Cortex of kidney (tissue), 1 donor: ENCODE measurements around the gene CCSER1.
"Not testable (repeated sequence)": the region's sequence is repeated elsewhere in the genome, so short reads cannot be mapped to it uniquely, and the experiment has no call there.

Experiments used
- DNase-seq: peaks from one replicate; lab custom pipeline; 2025; lab: John Stamatoyannopoulos, UW

Gene CCSER1

GRCh38 chr4:91567594-91567993 lies 1440.4 kb downstream of the CCSER1 start:
- no peak for DNase-seq

DNA sequence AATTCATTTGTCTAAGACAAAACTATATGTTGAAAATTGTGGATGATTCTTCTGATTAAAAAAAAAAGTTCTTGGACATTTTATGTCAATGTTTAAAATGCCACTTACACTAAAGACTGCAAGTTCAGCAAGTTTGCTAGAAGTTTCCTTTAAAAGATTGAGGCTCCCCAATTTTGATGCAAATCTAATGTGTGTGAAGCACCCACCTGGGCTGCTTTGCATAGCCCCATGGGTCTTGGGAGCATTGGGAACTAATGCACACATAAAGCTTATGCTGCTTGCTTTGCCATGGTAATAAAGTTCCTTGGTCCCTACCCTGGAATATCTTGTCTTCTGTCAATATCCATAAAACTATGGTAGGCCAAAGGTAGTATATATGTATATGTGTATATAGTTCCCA lies 1450.7 kb downstream of the CCSER1 start:
- no peak for DNase-seq

DNA sequence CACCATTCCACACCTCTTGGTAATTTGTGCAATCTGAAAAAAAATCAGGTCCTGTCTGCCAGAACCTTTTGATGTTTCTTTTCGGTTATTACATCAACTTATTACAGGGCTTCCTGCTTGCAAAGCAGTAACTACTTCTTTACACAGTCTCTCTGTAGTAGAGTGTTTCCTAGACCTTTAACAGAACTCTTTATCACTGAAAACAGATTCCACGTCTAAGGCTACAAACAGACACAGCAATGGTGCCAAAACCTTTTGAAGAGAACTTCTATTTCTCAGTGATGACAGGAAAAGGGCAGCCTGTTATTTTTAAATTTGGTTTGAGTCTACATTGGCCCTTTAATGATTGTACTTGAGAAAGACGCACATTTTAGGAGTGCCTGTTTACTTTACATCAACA lies 1463.1 kb downstream of the CCSER1 start:
- no peak for DNase-seq

DNA sequence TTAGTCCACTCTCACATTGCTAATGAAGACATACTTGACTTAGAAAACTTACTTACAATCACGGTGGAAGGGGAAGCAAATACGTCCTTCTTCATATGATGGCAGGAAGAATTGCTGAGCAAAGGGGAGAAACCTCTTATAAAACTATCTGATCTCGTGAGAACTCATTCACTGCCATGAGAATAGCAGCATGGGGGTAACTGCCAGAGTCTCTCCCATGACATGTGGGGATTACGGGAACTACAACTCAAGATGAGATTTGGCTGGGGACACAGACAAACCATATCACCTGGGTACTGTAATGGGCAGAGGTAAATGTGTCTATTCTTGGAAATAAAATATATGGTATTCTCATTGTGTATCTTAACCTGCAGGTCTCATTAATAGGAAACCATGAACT lies 1464.9 kb downstream of the CCSER1 start:
- DNase-seq: no peak

DNA sequence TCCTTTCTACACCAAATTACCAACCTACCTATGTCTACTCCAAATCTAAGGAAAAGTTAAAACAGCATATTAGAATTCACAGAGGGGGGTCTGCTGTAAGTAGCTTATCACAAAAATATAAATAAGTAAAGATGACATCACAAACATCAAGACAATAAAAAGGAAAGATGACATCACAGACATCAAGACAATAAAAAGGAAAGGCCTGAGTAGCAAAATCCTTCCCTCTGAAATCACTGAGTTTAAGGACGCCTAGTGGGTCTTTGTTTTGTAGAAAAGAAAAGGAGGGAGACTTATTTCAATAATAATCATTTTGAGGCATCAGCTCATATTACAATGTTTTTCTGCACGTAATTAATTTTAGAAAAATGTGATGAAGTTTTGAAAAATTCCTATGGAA lies 1469.5 kb downstream of the CCSER1 start:
- no peak for DNase-seq

- DNase-seq: no peak
These were observed 1471.5 kb downstream of the CCSER1 start for GRCh38 chr4:91598696-91599095.

DNA sequence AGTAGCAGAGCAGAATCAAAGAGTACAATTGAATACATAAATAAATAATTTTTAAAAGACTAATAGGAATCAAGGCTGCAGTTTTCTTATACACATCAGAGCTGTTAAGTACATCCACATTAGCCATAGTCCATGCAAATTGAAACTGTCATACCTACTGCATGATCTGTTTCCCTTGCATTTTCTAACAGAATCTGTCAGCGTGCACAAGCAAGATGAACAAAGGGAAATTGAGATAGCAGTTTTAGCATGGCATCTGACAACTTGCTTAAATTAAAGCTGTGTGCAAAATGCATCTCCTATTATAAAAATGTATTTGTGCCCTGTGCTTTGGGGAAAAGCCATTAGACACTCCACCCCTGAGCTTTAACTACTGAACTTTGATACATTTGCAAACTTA lies 1473.1 kb downstream of the CCSER1 start:
- no peak for DNase-seq

DNA sequence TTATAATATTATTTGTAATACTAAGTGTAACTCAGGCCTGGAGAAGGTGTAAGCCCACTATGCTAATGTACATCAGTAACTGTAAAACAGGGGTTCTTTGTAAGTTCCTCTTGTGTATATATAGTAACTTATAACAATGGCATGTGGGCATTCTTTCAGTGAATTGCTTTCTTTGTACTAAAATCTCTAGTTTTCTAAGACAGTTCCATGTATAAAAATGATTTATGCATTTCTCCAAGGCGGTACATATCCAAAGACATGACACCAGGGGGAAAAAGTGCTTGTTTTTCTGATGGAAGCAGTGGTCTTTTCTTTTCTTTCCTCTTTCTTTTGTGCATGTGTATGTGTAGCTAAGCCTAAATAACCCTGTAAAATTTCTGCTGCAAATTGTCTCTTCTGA lies 1474.2 kb downstream of the CCSER1 start:
- DNase-seq: no peak

DNA sequence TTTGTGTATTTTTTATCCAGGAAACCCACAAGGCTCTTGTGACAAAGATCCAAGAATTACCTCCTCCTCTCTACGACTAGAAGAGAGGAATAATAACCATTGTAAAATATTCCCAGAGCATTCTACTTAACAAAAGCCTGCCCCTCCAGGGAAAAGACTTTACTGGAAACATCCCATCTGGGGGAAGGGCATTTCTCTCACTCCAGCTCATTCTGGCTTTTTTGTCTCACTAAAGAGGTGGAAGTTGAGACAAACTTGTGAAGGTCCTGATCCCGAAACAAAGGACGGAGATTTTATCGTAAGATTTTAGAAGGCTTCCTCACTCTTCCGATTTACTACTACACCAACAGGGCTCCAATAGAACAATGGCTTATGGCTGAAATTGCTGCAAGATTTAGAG lies 1484.6 kb downstream of the CCSER1 start:
- DNase-seq: no peak

- DNase-seq: no peak
These were observed 1493.8 kb downstream of the CCSER1 start for GRCh38 chr4:91620952-91621351.

- no peak for DNase-seq
These were observed 1494.3 kb downstream of the CCSER1 start for GRCh38 chr4:91621446-91621845.

DNA sequence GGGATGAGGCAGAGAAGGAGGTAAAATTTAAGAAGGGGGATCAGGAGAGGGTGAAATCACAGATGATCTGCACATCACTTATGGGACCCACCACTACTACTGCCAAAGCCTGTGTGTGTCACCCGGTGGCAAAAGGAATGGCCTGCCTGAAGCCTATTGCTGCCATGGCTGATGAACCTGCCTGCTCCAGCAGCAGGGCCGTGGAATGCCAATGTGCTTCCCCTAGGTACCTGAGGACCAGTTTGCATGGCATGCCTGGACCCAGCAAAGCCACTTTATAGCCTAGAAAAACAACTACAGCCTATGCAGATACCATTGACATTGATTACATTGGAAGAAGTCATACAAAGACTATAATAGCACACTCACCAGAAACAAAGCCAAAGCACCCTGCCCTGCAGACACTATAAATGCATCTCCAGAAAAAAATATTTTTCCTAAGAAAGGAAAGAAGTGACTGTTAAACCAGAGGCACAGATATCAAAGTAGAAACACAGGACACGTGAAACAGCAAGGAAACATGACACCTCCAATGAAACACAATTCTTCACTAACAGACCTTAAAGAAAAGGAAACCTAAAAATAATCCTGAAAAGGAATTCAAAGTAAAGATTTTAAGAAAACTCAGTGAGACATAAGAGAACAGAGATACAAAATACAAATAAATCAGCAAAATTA lies 1495.9 kb downstream of the CCSER1 start:
- no peak for DNase-seq

DNA sequence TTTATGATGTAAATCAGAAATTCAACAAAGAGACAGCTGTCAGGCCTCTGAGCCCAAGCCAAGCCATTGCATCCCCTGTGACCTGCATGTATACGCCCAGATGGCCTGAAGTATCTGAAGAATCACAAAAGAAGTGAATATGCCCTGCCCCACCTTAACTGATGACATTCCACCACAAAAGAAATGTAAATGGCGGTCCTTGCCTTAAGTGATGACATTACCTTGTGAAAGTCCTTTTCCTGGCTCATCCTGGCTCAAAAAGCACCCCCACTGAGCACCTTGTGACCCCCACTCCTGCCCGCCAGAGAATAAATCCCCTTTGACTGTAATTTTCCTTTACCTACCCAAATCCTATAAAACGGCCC lies 1496.4 kb downstream of the CCSER1 start:
- DNase-seq: not testable (repeated sequence)

DNA sequence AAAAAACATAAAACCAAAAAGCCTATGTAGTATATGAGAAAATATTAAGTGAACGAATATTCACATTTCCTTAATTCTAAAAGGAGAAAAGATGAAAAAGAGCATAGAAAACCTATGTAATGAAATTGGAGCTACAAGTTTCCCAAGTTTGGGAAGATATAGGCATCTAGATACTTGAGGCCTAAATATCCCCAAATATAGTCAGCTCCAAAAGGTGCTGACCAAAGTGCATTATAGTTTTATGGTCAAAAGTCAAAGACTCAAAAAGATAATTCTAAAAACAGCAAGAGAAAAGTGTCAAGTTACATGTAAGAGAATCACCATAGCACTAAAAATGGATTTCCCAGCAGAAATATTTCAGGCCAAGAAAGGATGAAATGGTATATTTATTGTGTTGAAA lies 1502.9 kb downstream of the CCSER1 start:
- DNase-seq: no peak

DNA sequence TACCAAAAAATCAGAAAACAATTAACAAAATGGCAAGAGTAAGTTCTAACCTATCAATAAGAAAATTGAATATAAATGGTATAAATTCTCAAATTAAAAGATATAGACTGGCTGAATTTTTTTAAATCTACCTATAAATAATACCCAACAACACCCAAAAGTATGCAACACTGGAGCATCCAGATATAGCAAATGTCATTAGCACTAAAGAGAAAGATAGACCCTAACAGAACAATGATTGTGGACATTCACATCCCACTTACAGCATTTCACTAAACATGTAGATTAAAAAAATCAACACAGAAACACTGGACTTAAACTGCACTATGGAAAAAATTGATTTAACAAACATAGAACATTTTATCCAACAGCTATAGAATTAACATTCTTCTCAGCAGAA lies 1503.6 kb downstream of the CCSER1 start:
- no peak for DNase-seq

DNA sequence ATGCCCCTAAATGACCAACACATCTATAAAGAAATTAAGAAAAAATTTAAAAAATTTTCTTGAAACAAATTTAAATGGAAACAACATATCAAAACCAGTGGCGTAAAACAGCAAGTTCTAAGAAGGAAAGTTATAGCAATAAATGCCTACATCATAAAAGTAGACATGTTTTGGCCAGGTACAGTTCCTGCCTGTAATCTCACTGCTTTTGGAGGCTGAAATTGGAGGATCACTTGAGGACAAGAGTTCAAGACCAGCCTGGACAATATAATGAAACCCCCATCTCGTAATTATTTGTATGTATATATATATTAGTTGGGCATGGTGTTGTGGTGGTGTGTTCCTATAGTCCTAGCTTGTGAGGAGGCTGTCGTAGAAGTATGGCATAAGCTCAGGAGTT lies 1504.1 kb downstream of the CCSER1 start:
- no peak for DNase-seq

- DNase-seq: no peak
These were observed 1508.9 kb downstream of the CCSER1 start for GRCh38 chr4:91636083-91636482.
